ENCODE data around the gene PTPRD.

Gene PTPRD

GRCh38 chr9:8643896-8644295 is 1968.9 kb downstream of the PTPRD start:
- DNase-seq (ENCODE audit: low read depth): no peak

- DNase-seq (ENCODE audit: low read depth): no peak
These were observed 1969.3 kb downstream of the PTPRD start for GRCh38 chr9:8643464-8643863.

- no peak for DNase-seq (ENCODE audit: low read depth)
These were observed 1972.0 kb downstream of the PTPRD start for GRCh38 chr9:8640761-8641160.

- no peak for DNase-seq (ENCODE audit: low read depth)
These were observed 1975.2 kb downstream of the PTPRD start for GRCh38 chr9:8637626-8638025.

GRCh38 chr9:8633784-8634183 is 1979.0 kb downstream of the PTPRD start:
- no peak for DNase-seq (ENCODE audit: low read depth)

- no peak for DNase-seq (ENCODE audit: low read depth)
These were observed 1980.3 kb downstream of the PTPRD start for GRCh38 chr9:8632493-8632892.

- no peak for DNase-seq (ENCODE audit: low read depth)
These were observed 1984.0 kb downstream of the PTPRD start for GRCh38 chr9:8628791-8629190.

GRCh38 chr9:8627976-8628679 is 1984.7 kb downstream of the PTPRD start:
- DNase-seq (ENCODE audit: low read depth): no peak

- DNase-seq (ENCODE audit: low read depth): no peak
These were observed 1989.9 kb downstream of the PTPRD start for GRCh38 chr9:8622871-8623270.

- DNase-seq (ENCODE audit: low read depth): no peak
These were observed 1990.5 kb downstream of the PTPRD start for GRCh38 chr9:8622222-8622802.

- DNase-seq (ENCODE audit: low read depth): no peak
These were observed 1991.4 kb downstream of the PTPRD start for GRCh38 chr9:8621416-8621815.

- no peak for DNase-seq (ENCODE audit: low read depth)
These were observed 1996.4 kb downstream of the PTPRD start for GRCh38 chr9:8616414-8616813.

GRCh38 chr9:8614926-8615440 is 1997.8 kb downstream of the PTPRD start:
- DNase-seq (ENCODE audit: low read depth): no peak

- DNase-seq (ENCODE audit: low read depth): no peak
These were observed 1999.4 kb downstream of the PTPRD start for GRCh38 chr9:8613346-8613825.

GRCh38 chr9:8611153-8611552 is 2001.6 kb downstream of the PTPRD start:
- DNase-seq (ENCODE audit: low read depth): no peak

GRCh38 chr9:8610256-8610655 is 2002.5 kb downstream of the PTPRD start:
- no peak for DNase-seq (ENCODE audit: low read depth)

- DNase-seq (ENCODE audit: low read depth): no peak
These were observed 2007.7 kb downstream of the PTPRD start for GRCh38 chr9:8605096-8605495.

- DNase-seq (ENCODE audit: low read depth): no peak
These were observed 2008.6 kb downstream of the PTPRD start for GRCh38 chr9:8604201-8604600.

- DNase-seq (ENCODE audit: low read depth): no peak
These were observed 2011.7 kb downstream of the PTPRD start for GRCh38 chr9:8600914-8601680.

- no peak for DNase-seq (ENCODE audit: low read depth)
These were observed 2012.9 kb downstream of the PTPRD start for GRCh38 chr9:8599937-8600336.

- no peak for DNase-seq (ENCODE audit: low read depth)
These were observed 2023.3 kb downstream of the PTPRD start for GRCh38 chr9:8589476-8589875.

GRCh38 chr9:8585036-8585435 is 2027.8 kb downstream of the PTPRD start:
- DNase-seq (ENCODE audit: low read depth): no peak

GRCh38 chr9:8579661-8580060 is 2033.1 kb downstream of the PTPRD start:
- no peak for DNase-seq (ENCODE audit: low read depth)
